Thoracic aorta (tissue), 2 donors: ENCODE results near the gene FAM161A. TPM values are rescaled to one million over a fixed set of nuclear protein-coding genes. Genes with fewer than 3 reads are reported as not detected.
"Not testable (repeated sequence)": the region's sequence is repeated elsewhere in the genome, so short reads cannot be mapped to it uniquely, and the experiment has no call there.

ENCODE experiments used
- ATAC-seq: fragments of 150-250 bp; one replicate; pipeline ENCODE4 v1.8.0; 2017; ENCODE audit warnings: low read depth; ENCODE audit not compliant: insufficient number of reproducible peaks, low FRiP score
- DNase-seq: peaks from one replicate; pipeline ENCODE4 v3.0.0-alpha.2; 2020; ENCODE audit warnings: low spot score
- H3K27ac ChIP-seq, 2 donors: fragments of 200-600 bp; sonication (generic); 1 replicate in 1 of 2; 2 replicates in 1 of 2; pipeline ENCODE4 v1.5.1; 2016; ENCODE audit warnings: mild to moderate bottlenecking in 2 of 2, moderate library complexity in 2 of 2
- H3K27me3 ChIP-seq: fragments of 200-600 bp; sonication (generic); replicated peaks from 2 replicates; pipeline ENCODE4 v1.6.0; 2016; ENCODE audit warnings: mild to moderate bottlenecking; ENCODE audit not compliant: insufficient read depth
- H3K36me3 ChIP-seq: fragments of 200-600 bp; sonication (generic); one replicate; pipeline ENCODE4 v1.5.1; 2016
- H3K4me1 ChIP-seq, 2 donors: fragments of 200-600 bp; sonication (generic); 1 replicate in 1 of 2; 2 replicates in 1 of 2; pipeline versions ENCODE4 v1.5.1 to v1.6.0; 2016; ENCODE audit warnings: low read depth in 2 of 2, mild to moderate bottlenecking in 1 of 2; ENCODE audit not compliant: control insufficient read depth in 1 of 2
- H3K4me3 ChIP-seq: fragments of 200-600 bp; sonication (generic); 2 replicates; pipeline ENCODE4 v1.5.1; 2016; ENCODE audit warnings: mild to moderate bottlenecking
- H3K9me3 ChIP-seq: fragments of 200-600 bp; sonication (generic); 2 replicates; pipeline ENCODE4 v1.5.1; 2016
- total RNA-seq, 2 donors: library from RNA; depleted of rRNA; stranded (reverse); fragments of >200 nt; gene quantifications; one replicate each; pipeline versions ENCODE4 v1.1.0 to v1.2.3, GENCODE V29; 2016
- TF ChIP-seq, protein P1 (sequence below): fragments of 200-600 bp; sonication (generic); IDR thresholded peaks from one replicate; pipeline ENCODE4 v1.5.1; 2019; ENCODE audit warnings: antibody characterized with exemption

The FAM161A gene
- total RNA-seq, 2 donors from 2014 or later = 4.6 to 13.8 TPM

DNA sequence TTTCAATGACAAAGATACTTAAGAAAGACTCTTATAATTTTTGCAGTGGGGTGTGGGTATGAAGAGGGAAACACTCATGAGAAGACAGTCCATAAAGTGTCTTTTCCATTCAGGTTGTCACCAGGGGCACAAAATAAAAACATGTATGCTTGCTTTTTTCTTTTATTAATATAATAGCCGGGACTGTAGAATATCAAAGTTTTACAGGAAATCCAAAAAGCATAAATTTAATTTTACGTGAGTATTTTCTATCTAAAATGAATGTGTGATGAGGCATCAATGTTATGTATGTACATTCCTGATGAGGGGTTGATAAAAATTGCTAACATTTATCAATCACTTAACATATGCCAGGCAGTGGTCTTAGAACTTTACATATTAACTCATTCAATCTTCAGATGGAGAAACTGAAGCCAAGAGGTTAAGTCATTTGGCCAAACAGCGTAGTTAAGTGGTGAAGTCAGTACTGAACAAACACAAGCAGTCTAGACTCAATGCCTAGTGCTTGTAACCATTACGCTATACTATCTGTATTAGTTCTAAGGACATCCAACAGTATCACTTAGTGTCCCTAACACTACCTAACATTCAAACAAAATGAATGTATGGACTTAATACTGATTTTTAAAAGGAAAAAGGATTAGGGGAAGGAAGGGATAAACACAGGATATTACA lies 23.8 kb upstream of the FAM161A start:
- peaks cover 68% of the 10 kb centered on the region for H3K36me3 ChIP-seq
- ATAC-seq = no peak
- TF ChIP-seq, protein P1, sequence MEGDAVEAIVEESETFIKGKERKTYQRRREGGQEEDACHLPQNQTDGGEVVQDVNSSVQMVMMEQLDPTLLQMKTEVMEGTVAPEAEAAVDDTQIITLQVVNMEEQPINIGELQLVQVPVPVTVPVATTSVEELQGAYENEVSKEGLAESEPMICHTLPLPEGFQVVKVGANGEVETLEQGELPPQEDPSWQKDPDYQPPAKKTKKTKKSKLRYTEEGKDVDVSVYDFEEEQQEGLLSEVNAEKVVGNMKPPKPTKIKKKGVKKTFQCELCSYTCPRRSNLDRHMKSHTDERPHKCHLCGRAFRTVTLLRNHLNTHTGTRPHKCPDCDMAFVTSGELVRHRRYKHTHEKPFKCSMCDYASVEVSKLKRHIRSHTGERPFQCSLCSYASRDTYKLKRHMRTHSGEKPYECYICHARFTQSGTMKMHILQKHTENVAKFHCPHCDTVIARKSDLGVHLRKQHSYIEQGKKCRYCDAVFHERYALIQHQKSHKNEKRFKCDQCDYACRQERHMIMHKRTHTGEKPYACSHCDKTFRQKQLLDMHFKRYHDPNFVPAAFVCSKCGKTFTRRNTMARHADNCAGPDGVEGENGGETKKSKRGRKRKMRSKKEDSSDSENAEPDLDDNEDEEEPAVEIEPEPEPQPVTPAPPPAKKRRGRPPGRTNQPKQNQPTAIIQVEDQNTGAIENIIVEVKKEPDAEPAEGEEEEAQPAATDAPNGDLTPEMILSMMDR = no peak

GRCh38 chr2:61876400-61876799 lies 22.5 kb upstream of the FAM161A start:
- ATAC-seq (no peak), DNase-seq (no peak)
- no peaks in the 10 kb centered on the region for H3K4me1 ChIP-seq
- TF ChIP-seq, protein P1 = no peak
- no peak overlapping the region for H3K4me3 ChIP-seq
- no peaks in the 10 kb centered on the region for H3K9me3 ChIP-seq
- no peaks in the 10 kb centered on the region for H3K27me3 ChIP-seq
- peaks cover 72% of the 10 kb centered on the region for H3K36me3 ChIP-seq
- no peak overlapping the region for H3K27ac ChIP-seq

More for the DNA sequence above, 23.8 kb upstream of the FAM161A start:
- Histone ChIP-seq H3K27ac (no peak overlapping the region), H3K4me1 (no peaks in the 10 kb centered on the region), H3K9me3 (no peaks in the 10 kb centered on the region), H3K27me3 (no peaks in the 10 kb centered on the region), H3K4me3 (no peak overlapping the region)
- DNase-seq = no peak

GRCh38 chr2:61866482-61867089 lies 12.7 kb upstream of the FAM161A start:
- peaks cover 37% of the 10 kb centered on the region for H3K36me3 ChIP-seq
- not testable (repeated sequence) for H3K27ac ChIP-seq, H3K4me1 ChIP-seq, H3K9me3 ChIP-seq, DNase-seq, H3K4me3 ChIP-seq, H3K27me3 ChIP-seq, ATAC-seq

DNA sequence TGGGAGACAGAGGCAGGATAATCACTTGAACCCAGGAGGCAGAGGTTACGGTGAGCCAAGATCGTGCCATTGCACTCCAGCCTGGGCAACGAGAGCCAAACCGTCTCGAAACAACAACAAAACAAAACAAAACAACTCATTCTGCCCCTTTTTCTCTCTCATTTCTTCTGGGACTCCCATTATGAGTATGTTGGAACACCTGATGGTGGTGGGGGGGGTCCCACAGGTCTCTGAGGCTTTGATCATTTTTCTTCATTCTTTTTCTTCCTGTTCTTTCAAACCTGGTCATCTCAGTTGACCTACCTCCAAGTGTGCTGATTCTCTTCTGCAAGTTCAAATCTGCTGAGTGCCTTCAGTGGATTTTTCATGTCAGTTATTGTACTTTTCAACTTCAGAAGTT lies 8.2 kb upstream of the FAM161A start:
- H3K4me1 ChIP-seq = no peaks in the 10 kb centered on the region
- no peaks in the 10 kb centered on the region for H3K9me3 ChIP-seq
- H3K36me3 ChIP-seq = peaks cover 10% of the 10 kb centered on the region
- ATAC-seq (no peak), DNase-seq (no peak)
- TF ChIP-seq, protein P1 = no peak
- H3K27me3 ChIP-seq = no peaks in the 10 kb centered on the region
- H3K4me3 ChIP-seq = no peak overlapping the region
- H3K27ac ChIP-seq = no peak overlapping the region

DNA sequence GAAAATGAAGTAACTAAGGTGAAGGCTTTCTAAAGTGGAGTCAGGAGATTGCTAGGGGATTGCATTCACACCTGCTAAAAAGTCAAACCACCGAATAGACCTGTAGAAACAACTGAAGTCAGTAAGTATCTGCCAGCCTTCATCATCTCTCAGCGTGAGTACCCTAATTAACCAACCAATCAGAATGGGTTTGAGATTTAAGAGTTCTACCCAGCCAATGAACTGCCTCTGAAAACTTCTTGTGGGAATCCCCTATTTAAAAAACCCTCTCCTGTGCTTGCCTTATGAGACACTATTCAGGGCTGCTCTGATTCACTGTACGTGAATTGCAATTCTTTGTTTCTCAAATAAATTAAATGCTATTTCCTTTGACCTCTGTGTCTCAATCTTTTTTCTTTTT lies 3.4 kb upstream of the FAM161A start:
- no peak for DNase-seq
- TF ChIP-seq, protein P1 = no peak

DNA sequence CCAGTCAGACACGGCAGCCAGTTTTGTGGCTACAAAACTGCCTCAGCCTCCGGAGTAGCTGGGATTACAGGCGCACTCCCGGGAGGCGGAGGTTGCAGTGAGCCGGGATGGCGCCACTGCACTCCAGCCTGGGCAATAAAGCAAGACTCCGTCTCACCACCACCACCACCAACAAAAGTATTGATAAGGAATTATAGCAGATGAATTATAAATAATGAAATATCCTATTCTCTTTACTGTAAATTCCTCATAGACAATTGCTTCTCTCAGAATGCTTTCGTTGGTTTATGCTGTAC lies 1.4 kb upstream of the FAM161A start:
- H3K4me1 ChIP-seq = peaks cover 9 to 15% of the 10 kb centered on the region in 2 donors
- no peaks in the 10 kb centered on the region for H3K27me3 ChIP-seq
- H3K27ac ChIP-seq = peak overlapping the region; percentile 42 to 86
- TF ChIP-seq, protein P1 = no peak
- no peaks in the 10 kb centered on the region for H3K36me3 ChIP-seq
- H3K9me3 ChIP-seq = no peaks in the 10 kb centered on the region
- peak overlapping the region; percentile 76 for H3K4me3 ChIP-seq
- DNase-seq (no peak), ATAC-seq (no peak)

More for the DNA sequence above, 3.4 kb upstream of the FAM161A start:
- Histone ChIP-seq H3K27me3 (no peaks in the 10 kb centered on the region), H3K9me3 (no peaks in the 10 kb centered on the region), H3K27ac (no peak overlapping the region), H3K36me3 (no peaks in the 10 kb centered on the region), H3K4me1 (peaks cover 9 to 15% of the 10 kb centered on the region in 2 donors), H3K4me3 (no peak overlapping the region)
- no peak for ATAC-seq
